Measurements from ENCODE around the gene SCN7A.

DNA sequence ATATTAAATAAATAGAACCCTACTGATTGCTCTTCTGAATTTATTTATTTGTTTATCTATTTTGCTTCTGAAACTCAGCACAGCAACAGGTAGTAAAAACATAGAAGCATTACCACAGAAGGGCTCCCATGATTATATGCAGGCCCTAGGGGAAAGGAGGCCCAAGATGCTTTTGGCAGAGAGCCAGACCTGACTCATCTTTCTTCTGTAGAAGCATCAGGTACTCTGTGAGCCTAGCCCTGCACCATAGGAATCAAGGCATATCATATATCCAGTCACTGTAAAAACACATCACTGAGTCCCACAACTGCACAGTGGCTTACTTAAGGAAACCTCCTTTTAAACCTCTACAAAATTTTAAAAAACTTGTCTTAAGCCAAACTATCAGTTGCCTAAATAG is 120.1 kb downstream of the SCN7A start:
- no peak for TF ChIP-seq POLR2A (IDR thresholded peaks at IDR 0.05)
- TF ChIP-seq, protein P1, sequence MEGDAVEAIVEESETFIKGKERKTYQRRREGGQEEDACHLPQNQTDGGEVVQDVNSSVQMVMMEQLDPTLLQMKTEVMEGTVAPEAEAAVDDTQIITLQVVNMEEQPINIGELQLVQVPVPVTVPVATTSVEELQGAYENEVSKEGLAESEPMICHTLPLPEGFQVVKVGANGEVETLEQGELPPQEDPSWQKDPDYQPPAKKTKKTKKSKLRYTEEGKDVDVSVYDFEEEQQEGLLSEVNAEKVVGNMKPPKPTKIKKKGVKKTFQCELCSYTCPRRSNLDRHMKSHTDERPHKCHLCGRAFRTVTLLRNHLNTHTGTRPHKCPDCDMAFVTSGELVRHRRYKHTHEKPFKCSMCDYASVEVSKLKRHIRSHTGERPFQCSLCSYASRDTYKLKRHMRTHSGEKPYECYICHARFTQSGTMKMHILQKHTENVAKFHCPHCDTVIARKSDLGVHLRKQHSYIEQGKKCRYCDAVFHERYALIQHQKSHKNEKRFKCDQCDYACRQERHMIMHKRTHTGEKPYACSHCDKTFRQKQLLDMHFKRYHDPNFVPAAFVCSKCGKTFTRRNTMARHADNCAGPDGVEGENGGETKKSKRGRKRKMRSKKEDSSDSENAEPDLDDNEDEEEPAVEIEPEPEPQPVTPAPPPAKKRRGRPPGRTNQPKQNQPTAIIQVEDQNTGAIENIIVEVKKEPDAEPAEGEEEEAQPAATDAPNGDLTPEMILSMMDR (IDR thresholded peaks at IDR 0.05) = no peak

All from esophagus squamous epithelium (tissue), 4 donors.